T-helper 1 cell (primary cell): ENCODE data around the gene CARD16.
"Not testable (repeated sequence)": the region's sequence is repeated elsewhere in the genome, so short reads cannot be mapped to it uniquely, and the experiment has no call there.

Source experiments
- DNase-seq, 5 donors: peaks; one replicate each; pipeline ENCODE4 v3.0.0-alpha.2; 2012 to 2020
- total RNA-seq, 4 donors: gene quantifications; one replicate each; lab custom pipeline; 2026; lab: John Stamatoyannopoulos, UW

CARD16 gene
- total RNA-seq = 9.6 to 25.7 (median 16.6) reads per million in 4 donors

DNA sequence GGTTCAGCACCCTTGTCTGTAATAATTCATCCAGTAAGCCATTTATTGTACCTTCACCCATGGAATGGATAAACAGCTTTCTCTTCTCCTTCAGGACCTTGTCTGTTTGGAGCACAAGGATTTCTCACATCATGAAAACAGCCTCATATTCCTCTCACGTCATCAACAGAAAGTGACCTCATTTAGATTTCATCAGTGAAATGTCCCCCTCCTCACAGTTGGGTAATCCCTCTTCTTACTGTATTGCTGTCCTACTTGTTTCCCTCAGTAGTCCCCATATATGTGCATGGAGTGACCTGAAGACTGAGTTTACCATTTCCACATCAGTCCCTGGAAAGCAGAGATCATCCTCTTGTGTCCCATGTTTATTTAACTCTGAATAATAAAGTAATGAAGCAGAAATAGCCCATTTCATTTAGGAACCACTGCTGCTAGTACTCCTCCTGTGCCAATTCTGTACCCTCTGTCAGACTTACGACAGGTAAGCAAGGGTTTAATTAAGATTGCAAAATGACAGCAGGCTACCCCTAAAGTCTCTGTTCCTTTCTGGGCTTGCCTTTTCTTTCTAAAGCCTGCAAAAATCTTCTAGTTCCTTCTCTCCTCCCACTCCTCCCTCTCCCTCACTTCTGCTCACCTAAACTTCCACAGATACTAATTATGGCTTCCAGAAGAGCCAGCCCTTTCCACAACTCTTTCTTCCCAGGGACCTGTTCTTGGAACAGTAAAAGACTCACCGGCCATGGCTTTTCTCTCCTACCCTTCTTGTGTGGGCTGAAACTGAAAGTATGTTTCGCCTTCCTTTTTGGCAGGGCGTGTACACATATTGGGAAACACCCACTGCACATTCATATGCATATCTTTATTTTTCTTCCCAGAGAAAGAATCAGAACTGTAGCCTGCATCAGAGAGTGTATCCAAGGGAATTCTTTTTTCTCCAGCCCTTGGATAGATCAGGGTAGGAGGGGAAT is at the start of gene CARD16:
Gene CARD16, minus strand, starts transcription at position 779 of the 968 bp plus-strand sequence. Its CDS starts 38 bp downstream, at position 741.
- peak in 3 of 5 donors; percentile 4 to 74 (median 23) for DNase-seq

DNA sequence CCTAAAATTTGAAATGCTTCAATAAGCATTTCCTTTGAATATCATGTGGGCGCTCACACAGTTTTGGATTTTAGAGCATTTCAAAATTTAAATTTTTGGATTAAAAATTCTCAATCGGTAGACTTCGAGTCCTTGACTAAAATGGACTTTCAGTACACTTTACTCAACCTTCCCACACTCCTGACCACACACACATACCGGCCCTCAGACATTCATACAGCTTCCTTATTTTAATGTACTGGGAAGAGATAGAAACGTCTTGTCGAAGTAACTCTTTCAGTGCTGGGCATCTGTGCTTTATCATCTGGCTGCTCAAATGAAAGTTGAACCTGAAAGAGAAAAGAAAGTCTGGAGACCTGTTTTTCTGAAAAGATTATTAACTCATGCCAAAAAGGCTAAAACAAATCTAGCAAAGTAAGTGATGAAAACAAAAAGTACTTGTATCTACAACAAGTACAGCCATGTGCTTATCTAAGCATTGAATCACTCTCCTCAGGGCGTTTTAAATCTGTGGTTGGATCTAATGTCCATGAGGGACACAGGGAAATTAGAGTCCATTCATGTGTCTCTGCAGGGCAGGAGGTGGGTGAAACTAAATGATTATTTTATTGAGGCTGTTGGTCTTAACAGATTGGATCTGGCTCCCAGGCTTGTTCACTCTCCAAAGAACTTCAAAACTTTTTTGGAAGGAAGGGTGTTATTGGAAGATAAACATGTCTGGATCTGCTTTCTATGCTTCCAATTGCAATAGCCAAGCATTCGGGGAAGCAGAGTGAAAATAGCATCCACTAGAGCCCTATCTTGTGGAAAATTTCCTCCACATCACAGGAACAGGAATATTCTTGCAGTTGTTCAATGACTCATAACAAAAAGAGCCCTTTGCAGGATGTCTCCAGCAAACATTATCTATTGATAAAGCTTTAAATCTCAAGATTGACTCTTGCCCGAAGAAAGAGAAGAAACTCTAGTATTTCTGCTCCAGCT is 47.4 kb upstream of the CARD16 start:
- DNase-seq = no peak

DNA sequence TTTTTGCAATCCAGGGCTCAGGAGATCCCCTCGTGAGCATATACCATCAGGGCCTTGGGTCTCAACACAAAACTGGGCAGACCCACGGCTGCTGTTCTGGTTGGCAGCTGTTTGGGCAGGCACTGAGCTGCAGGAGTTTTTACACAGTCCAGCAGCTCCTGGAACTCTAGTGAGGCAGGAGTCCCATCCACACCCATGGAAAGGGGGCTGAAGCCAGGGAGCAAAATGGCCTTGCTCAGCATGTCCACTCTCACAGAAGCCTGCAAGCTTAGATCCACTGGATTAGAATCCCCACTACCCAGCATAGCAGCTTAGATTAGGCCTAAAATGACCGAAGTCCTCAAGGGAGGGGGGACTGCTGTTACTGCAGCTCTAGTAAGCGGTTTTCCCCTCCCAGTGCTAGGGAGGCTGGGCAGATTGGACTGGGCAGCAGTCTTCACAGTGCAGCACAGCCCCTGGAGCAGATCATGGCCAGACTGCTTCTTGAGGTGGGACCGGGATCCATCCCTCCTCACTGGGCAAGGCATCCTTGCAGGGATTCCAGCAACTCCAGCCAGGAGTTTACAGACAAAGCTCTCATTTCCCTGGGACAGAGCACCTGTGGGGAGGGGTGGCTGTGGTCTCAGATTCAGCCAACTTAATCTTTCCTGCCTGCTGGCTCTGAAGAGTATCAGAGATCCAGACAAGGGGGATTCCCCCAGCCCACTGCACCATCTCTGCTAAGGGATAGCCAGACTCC is 36.4 kb upstream of the CARD16 start:
- DNase-seq = no peak

DNA sequence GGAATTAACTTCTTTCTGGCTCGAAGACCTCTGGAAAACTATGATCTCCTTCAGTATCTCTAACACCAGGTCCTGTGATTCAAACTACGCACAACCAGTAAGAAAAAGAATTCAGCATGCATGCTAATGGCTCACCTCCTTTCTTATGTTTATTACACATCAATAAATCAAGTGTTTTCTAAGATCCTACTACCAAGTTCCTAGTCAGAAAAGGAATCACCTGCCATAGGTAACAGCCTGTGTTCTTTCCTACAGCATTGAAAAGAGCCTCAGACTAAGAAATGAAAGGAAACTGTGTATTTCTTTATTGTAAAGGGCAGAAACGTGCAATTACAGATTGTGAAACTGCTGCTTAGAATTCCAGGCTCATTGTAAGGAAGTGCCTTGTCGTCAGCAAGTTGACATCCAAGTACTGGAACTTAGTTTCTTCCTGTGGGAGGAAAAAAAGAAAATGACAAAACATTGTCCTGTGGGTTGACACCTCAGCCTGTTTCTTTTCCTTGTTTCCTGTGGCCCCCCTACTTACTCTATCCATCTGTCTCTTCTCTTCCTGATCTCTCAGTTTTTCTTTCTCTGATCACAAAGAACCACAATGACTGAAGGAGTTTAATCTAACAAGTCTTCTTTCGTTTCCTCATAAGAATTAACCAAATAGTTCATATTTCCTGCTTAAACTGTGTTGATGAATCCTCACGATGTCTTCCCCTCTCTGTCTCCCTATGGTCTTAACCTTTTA is 35.2 kb upstream of the CARD16 start:
- not testable (repeated sequence) for DNase-seq

DNA sequence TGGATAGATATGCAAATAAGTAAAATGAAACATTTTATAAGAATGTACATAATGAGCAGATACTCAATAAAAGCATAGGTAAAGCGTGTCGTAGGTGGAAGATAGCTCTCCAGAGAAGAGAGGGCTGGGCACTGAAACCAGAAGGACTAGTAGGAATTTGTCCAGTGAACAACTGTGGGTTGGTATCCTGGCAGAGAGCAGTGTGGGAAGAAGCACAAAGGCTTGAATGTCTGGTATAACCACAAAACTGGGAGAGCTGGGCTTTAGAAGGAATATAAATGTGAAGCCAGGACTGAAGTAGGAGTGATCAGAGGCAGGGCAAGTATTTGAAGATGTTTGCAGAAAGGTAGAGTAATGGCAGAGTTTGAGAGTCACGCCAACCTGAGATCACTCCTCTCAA is 33.1 kb upstream of the CARD16 start:
- DNase-seq = no peak

DNA sequence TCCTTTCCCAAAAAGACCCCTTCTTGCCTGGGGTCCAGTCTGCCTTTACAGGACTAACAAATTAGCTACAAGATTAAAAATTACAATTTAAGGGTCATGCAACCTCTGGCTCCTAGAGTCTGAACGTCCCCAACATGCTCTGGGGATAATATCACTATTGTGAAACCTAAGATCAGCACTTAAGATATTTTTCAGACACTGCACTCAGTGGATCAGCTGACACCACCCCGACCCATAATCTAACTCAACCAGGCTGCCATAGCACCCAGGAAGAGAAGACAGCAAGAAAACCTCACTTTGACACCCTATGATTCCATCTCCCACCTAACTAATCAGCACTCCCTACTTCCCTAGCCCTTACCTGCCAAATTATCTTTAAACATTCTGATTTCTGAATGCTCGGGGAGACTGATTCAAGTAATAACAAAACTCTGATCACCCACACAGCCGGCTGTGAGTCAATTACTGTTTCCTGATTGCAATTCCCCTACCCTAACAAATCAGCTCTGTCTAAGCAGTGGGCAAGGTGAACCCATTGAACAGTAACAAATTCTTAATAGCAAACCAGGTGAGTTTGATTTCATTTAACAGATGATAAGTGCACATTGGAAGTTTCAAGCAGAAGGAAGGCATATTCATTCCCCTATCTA is 32.1 kb upstream of the CARD16 start:
- peak in 1 of 5 donors; percentile 63 for DNase-seq

DNA sequence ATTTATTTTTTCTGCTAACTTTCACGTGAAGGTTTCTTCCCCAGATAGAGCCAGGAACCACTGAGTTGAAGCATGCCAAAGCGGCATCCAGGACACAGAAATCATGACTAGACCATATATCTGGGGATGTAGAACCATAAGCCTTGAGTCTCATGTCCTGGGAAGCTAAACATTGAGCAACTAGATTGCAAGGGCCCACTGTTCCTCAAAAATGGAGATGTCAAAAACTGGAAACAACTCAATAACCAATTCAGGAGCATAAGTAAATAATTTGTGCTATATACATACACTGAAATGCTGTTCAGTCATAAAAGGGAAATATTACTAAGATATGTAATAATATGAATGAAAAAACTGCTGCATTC is 29.0 kb upstream of the CARD16 start:
- DNase-seq = no peak

DNA sequence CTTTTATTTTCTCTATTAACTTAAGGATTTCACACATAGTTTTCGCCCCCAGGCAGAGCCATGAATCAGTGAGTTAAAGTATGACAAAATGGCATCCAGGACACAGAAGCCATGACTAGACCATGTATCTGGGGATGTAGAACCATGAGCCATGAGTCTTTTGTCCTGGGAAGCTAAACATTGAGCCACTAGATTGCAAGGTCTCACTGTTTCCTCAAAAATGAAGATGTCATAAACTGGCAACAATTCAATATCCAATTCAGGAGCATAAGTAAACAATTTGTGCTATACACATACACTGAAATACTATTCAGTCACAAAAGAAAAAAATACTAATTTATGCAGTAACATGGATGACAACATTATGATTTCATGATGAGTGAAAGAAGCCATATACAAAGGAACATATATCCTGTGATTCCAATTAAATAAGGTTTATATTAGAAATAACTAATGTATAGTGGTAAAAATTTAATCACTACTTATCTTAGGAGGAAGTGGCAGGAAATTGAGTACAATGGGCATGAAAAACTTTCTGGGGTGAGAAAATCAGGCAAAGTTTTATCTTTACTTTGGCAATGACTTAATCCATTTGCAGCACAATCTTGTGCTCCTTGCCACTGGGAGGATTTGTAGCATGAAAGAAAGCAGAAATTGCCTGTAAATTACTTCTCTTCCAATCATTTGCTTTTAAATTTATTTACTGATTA is 28.5 kb upstream of the CARD16 start:
- DNase-seq = no peak

DNA sequence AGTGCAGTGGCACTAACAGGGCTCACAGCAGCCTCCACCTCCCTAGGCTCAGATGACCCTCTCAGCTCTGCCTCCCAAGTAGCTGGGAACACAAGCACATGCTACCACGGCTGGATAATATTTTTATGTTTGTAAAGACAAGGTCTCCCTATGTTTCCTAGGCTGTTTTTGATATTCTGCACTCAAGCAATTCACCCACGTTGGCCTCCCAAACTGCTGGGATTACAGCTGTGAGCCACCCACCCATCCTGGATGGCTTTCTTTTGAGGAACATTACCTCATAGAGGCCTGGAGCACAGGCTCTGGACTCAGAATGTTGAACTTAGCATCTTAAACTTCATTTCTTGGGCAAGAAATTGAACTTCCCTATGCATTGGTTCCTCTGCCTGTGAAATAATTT is 26.9 kb upstream of the CARD16 start:
- DNase-seq = not testable (repeated sequence)

DNA sequence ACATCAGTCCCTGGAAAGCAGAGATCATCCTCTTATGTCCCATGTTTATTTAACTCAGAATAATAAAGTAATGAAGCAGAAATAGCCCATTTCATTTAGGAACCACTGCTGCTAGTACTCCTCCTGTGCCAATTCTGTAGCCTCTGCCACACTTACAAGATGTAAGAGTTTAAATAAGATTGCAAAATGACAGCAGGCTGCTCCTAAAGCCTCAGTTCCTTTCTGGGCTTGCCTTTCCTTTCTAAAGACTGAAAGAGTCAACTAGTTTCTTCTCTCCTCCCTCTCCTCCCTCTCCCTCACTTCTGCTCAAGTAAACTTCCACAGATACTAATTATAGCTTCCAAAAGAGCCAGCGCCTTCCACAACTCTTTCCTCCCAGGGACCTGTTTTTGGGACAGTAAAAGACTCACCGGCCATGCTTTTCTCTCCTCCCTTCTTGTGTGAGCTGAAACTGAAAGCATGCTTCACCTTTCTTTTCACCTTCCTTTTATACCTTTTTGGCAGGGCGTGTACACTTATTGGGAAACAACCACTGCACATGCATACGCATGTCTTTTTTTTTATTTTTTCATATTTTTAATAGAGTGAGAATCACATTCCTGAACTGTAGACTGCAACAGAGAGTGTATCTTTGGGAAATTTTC is 26.1 kb upstream of the CARD16 start:
- peak in 4 of 5 donors; percentile 2 to 37 (median 22) for DNase-seq

DNA sequence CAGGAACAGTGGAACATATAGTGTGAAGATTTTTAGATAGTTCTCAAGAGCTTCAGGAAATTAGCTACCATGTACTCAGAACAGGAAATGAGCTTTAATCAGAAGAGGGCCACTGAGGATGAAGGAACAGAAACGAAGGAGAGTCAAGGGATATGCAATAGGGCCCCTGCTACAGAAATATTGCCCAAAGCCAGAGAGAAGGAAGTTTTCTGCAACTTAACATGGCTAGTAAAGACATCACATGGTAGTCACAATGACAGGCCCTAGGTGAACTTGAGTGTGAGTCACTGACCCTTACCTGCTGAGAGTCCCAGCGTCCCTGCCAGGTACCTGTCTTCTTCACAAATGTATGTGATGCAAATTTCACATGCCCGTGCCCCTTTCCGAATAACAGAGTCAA is 25.2 kb upstream of the CARD16 start:
- DNase-seq = peak in 1 of 5 donors; percentile 14

DNA sequence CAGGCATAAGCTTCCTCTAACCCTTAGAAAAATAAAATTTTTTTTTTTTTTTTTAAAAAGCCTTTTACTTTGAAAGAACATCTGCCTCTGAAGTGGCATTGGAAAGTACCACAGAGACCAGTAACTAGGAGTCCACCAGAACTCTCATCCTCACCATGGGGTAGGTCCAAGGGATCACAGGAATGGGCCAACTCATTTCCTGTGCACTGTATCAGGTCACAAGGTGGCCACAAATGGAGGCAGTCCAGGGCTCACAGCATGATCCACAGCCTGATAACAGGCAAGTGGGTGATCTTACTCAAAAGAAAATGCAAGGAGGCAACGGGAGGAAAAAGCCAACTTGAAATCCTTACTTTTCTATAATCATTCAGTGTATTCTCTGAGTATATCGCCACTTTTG is 24.6 kb upstream of the CARD16 start:
- not testable (repeated sequence) for DNase-seq

DNA sequence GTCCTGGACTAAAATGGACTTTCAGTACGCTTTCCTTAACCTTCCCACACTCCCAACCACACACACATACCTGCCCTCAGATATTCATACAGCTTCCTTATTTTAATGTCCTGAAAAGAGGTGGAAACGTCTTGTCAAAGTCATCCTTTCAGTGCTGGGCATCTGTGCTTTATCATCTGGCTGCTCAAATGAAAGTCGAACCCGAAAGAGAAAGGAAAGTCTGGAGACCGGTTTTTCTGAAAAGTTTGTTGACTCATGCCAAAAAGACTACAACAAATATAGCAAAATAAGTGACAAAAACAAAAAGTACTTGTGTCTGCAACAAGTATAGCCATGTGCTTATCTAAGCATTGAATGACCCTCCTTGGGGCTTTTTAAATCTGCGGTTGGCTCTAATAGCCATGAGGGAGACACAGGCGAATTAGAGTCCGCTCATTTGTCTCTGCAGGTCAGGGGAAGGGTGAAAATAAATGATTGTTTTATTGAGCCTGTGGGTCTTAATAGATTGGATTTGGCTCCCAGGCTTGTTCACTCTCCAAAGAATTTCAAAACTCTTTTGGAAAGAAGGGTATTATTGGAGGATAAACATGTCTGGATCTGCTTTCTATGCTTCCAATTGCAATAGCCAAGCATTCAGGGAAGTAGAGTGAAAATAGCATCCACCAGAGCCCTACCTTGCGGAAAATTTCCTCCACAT is 18.3 kb upstream of the CARD16 start:
- not testable (repeated sequence) for DNase-seq

DNA sequence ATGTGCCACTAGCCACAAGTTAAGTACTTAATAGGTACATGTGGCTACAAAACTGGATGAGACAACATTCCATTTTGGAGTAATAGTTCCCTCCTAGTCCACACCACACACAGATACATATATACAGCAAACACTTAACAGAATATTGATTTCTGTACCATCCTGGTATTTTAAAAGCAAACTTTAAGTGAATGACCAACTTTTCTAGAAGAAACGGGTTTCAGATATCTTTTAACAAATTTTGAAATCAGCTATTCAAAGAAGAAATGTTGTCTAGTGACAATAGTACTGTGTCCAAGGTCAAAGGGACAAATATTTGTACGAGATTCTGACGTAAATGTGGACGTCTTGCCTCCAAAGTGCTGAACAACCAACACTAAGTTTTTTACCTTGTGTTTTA is 12.3 kb upstream of the CARD16 start:
- DNase-seq = no peak

DNA sequence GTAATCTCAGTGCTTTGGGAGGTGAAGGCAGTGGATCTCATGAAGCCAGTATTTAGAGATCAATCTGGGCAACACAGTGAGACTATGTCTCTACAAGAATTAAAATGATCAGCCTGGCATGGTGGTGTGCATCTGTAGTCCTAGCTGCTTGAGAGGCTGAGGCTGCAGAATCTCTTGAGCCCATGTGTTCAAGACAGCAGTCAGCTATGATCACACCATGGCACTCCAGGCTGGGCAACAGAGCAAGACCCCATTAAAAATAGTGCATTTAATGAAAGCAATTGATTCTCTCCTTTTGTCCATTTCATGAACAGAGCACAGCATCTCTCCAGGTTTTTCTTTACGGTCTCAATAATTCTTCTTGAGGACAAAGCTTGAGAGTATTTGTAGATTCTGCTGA is 11.3 kb upstream of the CARD16 start:
- DNase-seq = no peak

DNA sequence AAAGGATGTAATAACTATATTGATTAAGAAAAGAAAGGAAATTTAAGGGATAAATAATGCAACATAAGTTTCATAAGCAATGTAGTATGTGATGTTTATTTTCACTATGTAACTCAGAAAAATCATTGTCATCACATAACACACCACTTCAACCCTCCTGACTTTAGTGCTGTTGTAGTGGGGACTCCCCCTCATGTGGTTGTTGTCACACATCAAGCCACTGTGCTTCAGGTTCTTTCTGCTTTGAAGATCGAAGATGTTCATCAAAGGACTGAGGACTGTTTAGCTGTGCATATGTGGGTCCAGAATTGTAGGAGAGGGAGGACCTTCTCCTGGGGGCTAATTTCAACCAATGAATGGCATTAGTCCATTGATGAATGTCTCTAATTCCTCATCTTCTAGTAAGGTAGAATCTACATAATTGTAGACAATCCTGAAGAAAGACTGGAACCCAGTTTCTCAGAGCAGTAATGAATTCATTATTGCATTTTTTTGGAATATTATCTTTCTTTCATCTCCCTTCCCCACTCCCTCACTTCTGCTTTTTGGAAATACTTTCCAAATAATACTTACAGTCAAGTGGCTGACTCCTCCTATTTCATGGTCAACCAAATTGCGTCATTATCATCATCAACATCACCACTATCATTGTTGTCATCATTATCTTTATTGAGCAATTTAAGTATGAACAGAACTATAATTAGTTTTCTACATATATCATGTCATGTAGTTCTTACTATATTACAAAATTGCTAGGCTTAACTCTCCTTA is 9.8 kb upstream of the CARD16 start:
- no peak for DNase-seq

DNA sequence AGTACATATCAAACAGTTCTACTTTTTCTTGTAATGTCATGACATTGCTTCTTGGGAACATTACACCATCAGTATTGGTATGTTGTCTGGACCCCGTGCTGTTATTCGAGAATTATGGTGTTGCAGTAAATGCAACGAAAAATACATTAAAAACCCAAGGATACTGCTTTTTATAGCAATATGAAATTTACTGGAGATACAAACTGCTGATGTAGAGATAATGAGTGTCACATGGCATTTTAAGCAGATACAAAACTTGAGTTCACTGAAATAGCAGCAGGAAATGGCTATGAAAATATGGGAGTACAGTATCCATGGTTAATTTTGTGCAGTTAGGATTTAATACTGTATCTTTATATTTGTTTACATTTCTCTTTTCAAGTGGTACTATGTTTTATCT is 7.4 kb upstream of the CARD16 start:
- no peak for DNase-seq

DNA sequence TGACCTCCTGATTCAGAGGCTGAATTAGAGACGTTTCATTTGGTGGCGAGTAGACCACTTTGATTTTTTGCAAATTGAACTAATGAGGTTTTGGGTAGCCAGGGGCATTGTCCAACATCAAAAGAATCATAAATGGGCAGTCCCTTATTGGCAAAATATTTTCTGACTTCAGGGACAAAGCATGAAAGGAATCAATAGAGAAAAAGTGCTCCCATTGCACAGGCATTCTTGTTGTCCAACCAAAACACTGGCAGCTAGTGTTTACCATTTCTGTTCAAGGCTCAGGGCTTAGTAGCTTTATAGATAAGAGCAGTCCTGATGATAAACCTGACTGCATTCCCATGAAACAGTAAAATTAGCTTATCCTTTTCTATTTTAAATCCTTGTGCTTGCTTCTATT is 6.4 kb upstream of the CARD16 start:
- DNase-seq = no peak

DNA sequence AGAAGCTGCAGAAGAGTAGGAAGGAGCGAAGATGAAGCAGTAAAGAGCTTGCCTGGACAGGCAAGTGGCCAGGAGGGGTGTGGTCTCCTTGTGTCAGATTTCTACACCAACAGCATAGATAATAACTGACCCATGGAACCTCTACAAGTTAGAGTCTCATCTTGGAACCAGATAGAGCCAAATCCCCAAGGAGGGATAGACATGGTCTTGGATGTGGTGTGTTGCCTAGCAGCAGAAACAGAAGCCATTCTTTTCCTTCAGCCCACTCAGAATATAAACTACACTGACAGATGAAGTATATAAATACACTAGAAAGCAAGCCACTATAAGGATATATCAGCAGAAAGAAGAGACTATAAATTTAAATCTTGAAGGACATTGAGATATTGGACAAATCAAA is 4.3 kb upstream of the CARD16 start:
- no peak for DNase-seq
